ENCODE data around the gene FMC1.

FMC1 gene

GRCh38 chr7:139340037-139340807 is 915 bp upstream of the FMC1 start (continued):
- TF ChIP-seq ATF2 (tag by site-specific recombination; IDR thresholded peaks at IDR 0.05; ENCODE audit: low read depth) (peak; percentile 99), GFI1B (tag by site-specific recombination; IDR thresholded peaks at IDR 0.05) (no peak), ZNF521 (tag by site-specific recombination; IDR thresholded peaks at IDR 0.05) (no peak), ZNF792 (tag by site-specific recombination; IDR thresholded peaks at IDR 0.05) (0 out of 2 replicates have a peak, but pooled peaks have one; percentile 72), YY2 (tag by site-specific recombination; IDR thresholded peaks at IDR 0.05) (peak; percentile 61), BCL6B (tag by site-specific recombination; IDR thresholded peaks at IDR 0.05) (no peak), SP3 (tag by site-specific recombination; IDR thresholded peaks at IDR 0.05) (peak; percentile 80), ZNF394 (tag by site-specific recombination; IDR thresholded peaks at IDR 0.05; ENCODE audit: borderline replicate concordance) (peak; percentile 27; the same call in 1 of the 2 replicates), ZNF707 (tag by site-specific recombination; IDR thresholded peaks at IDR 0.05) (0 out of 2 replicates have a peak, but pooled peaks have one; percentile 46), INSM2 (tag by site-specific recombination; IDR thresholded peaks at IDR 0.05) (peak; percentile 51), ZNF239 (tag by site-specific recombination; IDR thresholded peaks at IDR 0.05) (no peak), ZNF423 (tag by site-specific recombination; IDR thresholded peaks at IDR 0.05) (no peak), ZNF157 (tag by site-specific recombination; IDR thresholded peaks at IDR 0.05) (no peak), ZNF555 (tag by site-specific recombination; conservative IDR thresholded peaks at IDR 0.05) (no peak), ZNF623 (tag by site-specific recombination; IDR thresholded peaks at IDR 0.05) (peak; percentile 32; the same call in 1 of the 2 replicates), ZNF704 (tag by site-specific recombination; IDR thresholded peaks at IDR 0.05) (no peak), ZNF148 (tag by site-specific recombination; IDR thresholded peaks at IDR 0.05; ENCODE audit: borderline replicate concordance) (peak; percentile 51; the same call in 1 of the 2 replicates), EGR2 (tag by site-specific recombination; IDR thresholded peaks at IDR 0.05; ENCODE audit: low read depth) (peak; percentile 34), ZNF140 (tag by site-specific recombination; IDR thresholded peaks at IDR 0.05) (no peak), ZNF514 (tag by site-specific recombination; IDR thresholded peaks at IDR 0.05) (no peak), ZSCAN5A (tag by site-specific recombination; IDR thresholded peaks at IDR 0.05) (peak; percentile 92; the same call in 1 of the 2 replicates), ZNF112 (tag by site-specific recombination; IDR thresholded peaks at IDR 0.05) (no peak), ZNF37A (tag by site-specific recombination; IDR thresholded peaks at IDR 0.05) (no peak), ZFHX2 (tag by site-specific recombination; conservative IDR thresholded peaks at IDR 0.05) (peak; percentile 78), ZNF169 (tag by site-specific recombination; IDR thresholded peaks at IDR 0.05) (no peak), ZNF48 (tag by site-specific recombination; IDR thresholded peaks at IDR 0.05) (no peak), REPIN1 (tag by site-specific recombination; IDR thresholded peaks at IDR 0.05; ENCODE audit: low read depth) (peak; percentile 97), TRIM28 (IDR thresholded peaks at IDR 0.05; ENCODE audit: borderline replicate concordance, low read length) (peak; percentile 87), ZBTB21 (tag by site-specific recombination; IDR thresholded peaks at IDR 0.05) (peak; percentile 95)
